K562 (cell line): ENCODE results near the gene TGFA.

ENCODE experiments used
- ATF1 ChIP-seq, 2 experiments: fragments of 450-650 bp in 1 of 2; IDR thresholded peaks; 2 replicates each; pipeline ENCODE4 v1.6.1; 2016; ENCODE audit warnings: missing compliant biosample characterization in 1 of 2, missing genetic modification characterization in 1 of 2
- BRD4 ChIP-seq: fragments of 200-600 bp; sonication (generic); IDR thresholded peaks from 2 replicates; pipeline ENCODE4 v1.6.1; 2017; ENCODE audit warnings: inconsistent platforms
- FOXA1 ChIP-seq: fragments of 450-650 bp; IDR thresholded peaks from 2 replicates; pipeline ENCODE4 v1.6.1; 2016; ENCODE audit warnings: mild to moderate bottlenecking, borderline replicate concordance
- HCFC1 ChIP-seq: IDR thresholded peaks from 2 replicates; pipeline ENCODE4 v1.6.1; 2012; ENCODE audit warnings: low read depth, low read length, improper control_type of control experiment
- JUNB ChIP-seq: fragments of 450-650 bp; formaldehyde crosslinking; conservative IDR thresholded peaks from 2 replicates; pipeline ENCODE4 v1.4.0; 2020; ENCODE audit warnings: mild to moderate bottlenecking
- NR1H2 ChIP-seq: sonication (generic); formaldehyde crosslinking; IDR thresholded peaks from 2 replicates; pipeline ENCODE4 v1.4.0; 2020; ENCODE audit warnings: mild to moderate bottlenecking, missing genetic modification reagents
- POLR2AphosphoS5 ChIP-seq: IDR thresholded peaks from 2 replicates; pipeline ENCODE4 v1.6.1; 2011; ENCODE audit warnings: mild to moderate bottlenecking, low read depth, low read length, moderate library complexity; ENCODE audit not compliant: control insufficient read depth, insufficient read depth
- SREBF2 ChIP-seq: sonication (generic); formaldehyde crosslinking; IDR thresholded peaks from 2 replicates; pipeline ENCODE4 v1.4.0; 2020; ENCODE audit warnings: mild to moderate bottlenecking, missing genetic modification reagents
- TAL1 ChIP-seq: fragments of 450-650 bp; IDR thresholded peaks from 2 replicates; pipeline ENCODE4 v1.6.1; 2016; ENCODE audit warnings: mild to moderate bottlenecking
- ZC3H11A ChIP-seq: IDR thresholded peaks from 2 replicates; pipeline ENCODE4 v1.6.1; 2012; ENCODE audit warnings: low read depth, low read length, improper control_type of control experiment
- ZFP91 ChIP-seq: sonication (generic); formaldehyde crosslinking; IDR thresholded peaks from 2 replicates; pipeline ENCODE4 v1.8.0; 2022; ENCODE audit warnings: mild to moderate bottlenecking, missing genetic modification reagents
- ZNF224 ChIP-seq: sonication (generic); formaldehyde crosslinking; IDR thresholded peaks from 2 replicates; pipeline ENCODE4 v1.8.0; 2022; ENCODE audit warnings: mild to moderate bottlenecking, missing genetic modification reagents
- TF ChIP-seq, protein P1 (sequence below), 3 experiments: IDR thresholded peaks in 2 of 3; conservative IDR thresholded peaks in 1 of 3; 2 replicates each; pipeline ENCODE4 v1.5.1; 2011 to 2012; ENCODE audit warnings: low read length in 3 of 3, mild to moderate bottlenecking in 3 of 3, control low read depth in 2 of 3, improper control_type of control experiment in 1 of 3, inconsistent platforms in 1 of 3, low read depth in 1 of 3, mixed read lengths in 1 of 3, moderate library complexity in 1 of 3; ENCODE audit not compliant: insufficient read depth in 2 of 3
- TF ChIP-seq, protein P2 (sequence below): conservative IDR thresholded peaks from 2 replicates; pipeline ENCODE4 v1.6.1; 2011; ENCODE audit warnings: low read depth, mild to moderate bottlenecking, low read length; ENCODE audit not compliant: control insufficient read depth

GRCh38 chr2:70496819-70497218 is 56.8 kb downstream of the TGFA start:
- TF ChIP-seq ZFP91 (no peak), ZC3H11A (no peak), SREBF2 (CRISPR knock-in tag) (no peak), HCFC1 (no peak), ATF1 (CRISPR knock-in tag; IDR thresholded peaks at IDR 0.05) (no peak), ATF1 (tag; IDR thresholded peaks at IDR 0.05) (no peak), BRD4 (no peak), ZNF224 (CRISPR knock-in tag) (no peak), TAL1 (no peak), POLR2AphosphoS5 (no peak), JUNB (no peak), NR1H2 (CRISPR knock-in tag) (no peak), FOXA1 (no peak)
- TF ChIP-seq, protein P1, sequence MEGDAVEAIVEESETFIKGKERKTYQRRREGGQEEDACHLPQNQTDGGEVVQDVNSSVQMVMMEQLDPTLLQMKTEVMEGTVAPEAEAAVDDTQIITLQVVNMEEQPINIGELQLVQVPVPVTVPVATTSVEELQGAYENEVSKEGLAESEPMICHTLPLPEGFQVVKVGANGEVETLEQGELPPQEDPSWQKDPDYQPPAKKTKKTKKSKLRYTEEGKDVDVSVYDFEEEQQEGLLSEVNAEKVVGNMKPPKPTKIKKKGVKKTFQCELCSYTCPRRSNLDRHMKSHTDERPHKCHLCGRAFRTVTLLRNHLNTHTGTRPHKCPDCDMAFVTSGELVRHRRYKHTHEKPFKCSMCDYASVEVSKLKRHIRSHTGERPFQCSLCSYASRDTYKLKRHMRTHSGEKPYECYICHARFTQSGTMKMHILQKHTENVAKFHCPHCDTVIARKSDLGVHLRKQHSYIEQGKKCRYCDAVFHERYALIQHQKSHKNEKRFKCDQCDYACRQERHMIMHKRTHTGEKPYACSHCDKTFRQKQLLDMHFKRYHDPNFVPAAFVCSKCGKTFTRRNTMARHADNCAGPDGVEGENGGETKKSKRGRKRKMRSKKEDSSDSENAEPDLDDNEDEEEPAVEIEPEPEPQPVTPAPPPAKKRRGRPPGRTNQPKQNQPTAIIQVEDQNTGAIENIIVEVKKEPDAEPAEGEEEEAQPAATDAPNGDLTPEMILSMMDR (IDR thresholded peaks at IDR 0.05 in 2 of 3, conservative IDR thresholded peaks at IDR 0.05 in 1 of 3; ENCODE audit: insufficient read depth in 2 of 3, low read depth in 1 of 3, low read length in 3 of 3), result no peak
- TF ChIP-seq, protein P2, sequence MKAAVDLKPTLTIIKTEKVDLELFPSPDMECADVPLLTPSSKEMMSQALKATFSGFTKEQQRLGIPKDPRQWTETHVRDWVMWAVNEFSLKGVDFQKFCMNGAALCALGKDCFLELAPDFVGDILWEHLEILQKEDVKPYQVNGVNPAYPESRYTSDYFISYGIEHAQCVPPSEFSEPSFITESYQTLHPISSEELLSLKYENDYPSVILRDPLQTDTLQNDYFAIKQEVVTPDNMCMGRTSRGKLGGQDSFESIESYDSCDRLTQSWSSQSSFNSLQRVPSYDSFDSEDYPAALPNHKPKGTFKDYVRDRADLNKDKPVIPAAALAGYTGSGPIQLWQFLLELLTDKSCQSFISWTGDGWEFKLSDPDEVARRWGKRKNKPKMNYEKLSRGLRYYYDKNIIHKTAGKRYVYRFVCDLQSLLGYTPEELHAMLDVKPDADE, result no peak
